Measurements from ENCODE around the gene ETNK2.

DNA sequence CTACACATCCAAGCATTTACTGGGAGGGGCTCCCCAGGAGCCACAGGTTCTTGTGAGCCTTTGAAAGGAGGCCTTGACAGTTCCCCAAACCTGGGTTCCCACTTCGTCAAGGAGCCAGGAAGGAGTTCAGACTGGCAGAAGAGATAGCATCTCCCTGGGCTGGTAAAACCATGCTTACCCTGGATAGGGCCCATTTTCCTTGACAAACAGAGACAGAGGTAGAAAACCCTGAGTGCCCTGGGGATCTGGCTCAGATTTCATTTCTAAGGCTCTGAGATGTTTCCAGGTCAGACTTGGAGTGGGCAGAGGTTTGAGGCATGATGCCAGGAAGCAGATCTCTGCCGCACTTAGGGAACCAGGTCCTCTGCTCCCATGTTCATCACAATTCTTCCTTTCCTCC lies 2.7 kb downstream of the ETNK2 start:
- TF ChIP-seq, protein P1, sequence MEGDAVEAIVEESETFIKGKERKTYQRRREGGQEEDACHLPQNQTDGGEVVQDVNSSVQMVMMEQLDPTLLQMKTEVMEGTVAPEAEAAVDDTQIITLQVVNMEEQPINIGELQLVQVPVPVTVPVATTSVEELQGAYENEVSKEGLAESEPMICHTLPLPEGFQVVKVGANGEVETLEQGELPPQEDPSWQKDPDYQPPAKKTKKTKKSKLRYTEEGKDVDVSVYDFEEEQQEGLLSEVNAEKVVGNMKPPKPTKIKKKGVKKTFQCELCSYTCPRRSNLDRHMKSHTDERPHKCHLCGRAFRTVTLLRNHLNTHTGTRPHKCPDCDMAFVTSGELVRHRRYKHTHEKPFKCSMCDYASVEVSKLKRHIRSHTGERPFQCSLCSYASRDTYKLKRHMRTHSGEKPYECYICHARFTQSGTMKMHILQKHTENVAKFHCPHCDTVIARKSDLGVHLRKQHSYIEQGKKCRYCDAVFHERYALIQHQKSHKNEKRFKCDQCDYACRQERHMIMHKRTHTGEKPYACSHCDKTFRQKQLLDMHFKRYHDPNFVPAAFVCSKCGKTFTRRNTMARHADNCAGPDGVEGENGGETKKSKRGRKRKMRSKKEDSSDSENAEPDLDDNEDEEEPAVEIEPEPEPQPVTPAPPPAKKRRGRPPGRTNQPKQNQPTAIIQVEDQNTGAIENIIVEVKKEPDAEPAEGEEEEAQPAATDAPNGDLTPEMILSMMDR (IDR thresholded peaks at IDR 0.05; ENCODE audit: insufficient read depth, low read depth, low read length) = no peak
- TF ChIP-seq EZH2 (IDR thresholded peaks at IDR 0.05; ENCODE audit: insufficient read depth, low read length) = no peak
